Suprapubic skin (tissue), 4 donors: ENCODE data around the gene TLCD5.

Source experiments
- EP300 ChIP-seq: sonication (generic); formaldehyde crosslinking; IDR thresholded peaks from one replicate; pipeline ENCODE4 v1.6.1; 2017; ENCODE audit warnings: antibody characterized with exemption
- POLR2A ChIP-seq, 2 donors: fragments of 450-650 bp; IDR thresholded peaks; one replicate each; pipeline ENCODE4 v1.6.1; 2017; ENCODE audit warnings: antibody characterized with exemption in 2 of 2, mild to moderate bottlenecking in 2 of 2, moderate library complexity in 2 of 2
- POLR2AphosphoS5 ChIP-seq, 3 donors: sonication (generic); formaldehyde crosslinking; IDR thresholded peaks; one replicate each; pipeline ENCODE4 v1.6.1; 2017; ENCODE audit warnings: antibody characterized with exemption in 3 of 3
- TF ChIP-seq, protein P1 (sequence below), 2 donors: fragments of 200-600 bp in 1 of 2; fragments of 450-650 bp in 1 of 2; sonication (generic) in 1 of 2; IDR thresholded peaks; one replicate each; pipeline ENCODE4 v1.5.1; 2016 to 2019; ENCODE audit warnings: antibody characterized with exemption in 2 of 2, mild to moderate bottlenecking in 1 of 2, moderate library complexity in 1 of 2

DNA sequence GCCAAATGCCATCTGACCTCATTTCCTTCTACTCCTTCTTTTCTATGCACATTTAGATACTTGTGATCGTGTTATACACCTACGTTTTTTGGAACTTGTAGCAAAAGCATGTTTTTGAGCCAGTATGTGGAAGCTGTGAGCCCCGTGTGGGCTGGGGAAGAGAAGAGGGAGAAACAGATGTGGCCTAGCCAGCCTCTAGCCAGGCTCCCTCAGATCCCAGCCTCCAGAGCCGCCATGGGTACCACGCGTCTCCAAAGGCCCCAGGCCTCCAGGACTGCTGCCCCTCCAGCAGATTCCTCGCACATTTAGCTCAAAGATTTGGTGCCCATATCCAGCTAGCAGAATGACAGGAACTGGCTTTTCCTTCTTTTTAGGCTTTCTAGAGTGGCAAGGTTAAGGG, 17.0 kb upstream of the TLCD5 start:
- TF ChIP-seq, protein P1, sequence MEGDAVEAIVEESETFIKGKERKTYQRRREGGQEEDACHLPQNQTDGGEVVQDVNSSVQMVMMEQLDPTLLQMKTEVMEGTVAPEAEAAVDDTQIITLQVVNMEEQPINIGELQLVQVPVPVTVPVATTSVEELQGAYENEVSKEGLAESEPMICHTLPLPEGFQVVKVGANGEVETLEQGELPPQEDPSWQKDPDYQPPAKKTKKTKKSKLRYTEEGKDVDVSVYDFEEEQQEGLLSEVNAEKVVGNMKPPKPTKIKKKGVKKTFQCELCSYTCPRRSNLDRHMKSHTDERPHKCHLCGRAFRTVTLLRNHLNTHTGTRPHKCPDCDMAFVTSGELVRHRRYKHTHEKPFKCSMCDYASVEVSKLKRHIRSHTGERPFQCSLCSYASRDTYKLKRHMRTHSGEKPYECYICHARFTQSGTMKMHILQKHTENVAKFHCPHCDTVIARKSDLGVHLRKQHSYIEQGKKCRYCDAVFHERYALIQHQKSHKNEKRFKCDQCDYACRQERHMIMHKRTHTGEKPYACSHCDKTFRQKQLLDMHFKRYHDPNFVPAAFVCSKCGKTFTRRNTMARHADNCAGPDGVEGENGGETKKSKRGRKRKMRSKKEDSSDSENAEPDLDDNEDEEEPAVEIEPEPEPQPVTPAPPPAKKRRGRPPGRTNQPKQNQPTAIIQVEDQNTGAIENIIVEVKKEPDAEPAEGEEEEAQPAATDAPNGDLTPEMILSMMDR (IDR thresholded peaks at IDR 0.05) = no peak
- TF ChIP-seq POLR2A (IDR thresholded peaks at IDR 0.05) (no peak), POLR2AphosphoS5 (IDR thresholded peaks at IDR 0.05) (no peak), EP300 (no peak)
